Left ventricle myocardium superior (tissue), 1 donor: Measurements from ENCODE around the gene CNNM4. TPM values are rescaled to one million over a fixed set of nuclear protein-coding genes. Genes with fewer than 3 reads are reported as not detected.

Source experiments
- ATAC-seq: fragments of 200-7000 bp; cut with Tn5 transposase; one replicate; pipeline ENCODE4 v1.9.1; 2020; ENCODE audit warnings: mild to moderate bottlenecking, moderate library complexity
- DNase-seq: peaks from one replicate; pipeline ENCODE4 v3.0.0-alpha.2; 2020
- intact Hi-C: fragments of 100-400 bp; cut with micrococcal nuclease; formaldehyde crosslinking; loops from one replicate; pipeline ENCODE4 v1.11.0; 2022
- microRNA-seq: library from miRNA; unstranded; fragments of <30 nt; microRNA quantifications from one replicate; pipeline ENCODE4 v1.2.0, GENCODE V29; 2020; ENCODE audit warnings: borderline number of aligned reads
- total RNA-seq: library from RNA; stranded (reverse); fragmentation: NEBNext Ultra II Directional; extraction: Animal tissue kit (Norgen Biotek cat#: 25700); gene quantifications from one replicate; pipeline ENCODE4 v1.2.1, GENCODE V29; 2021
- donor health status: DM: no; HTN: yes; CAD: no; lungs with severe emphysema.

CNNM4 gene
- total RNA-seq, 1 donor from 2014 or later: 30.8 TPM

DNA sequence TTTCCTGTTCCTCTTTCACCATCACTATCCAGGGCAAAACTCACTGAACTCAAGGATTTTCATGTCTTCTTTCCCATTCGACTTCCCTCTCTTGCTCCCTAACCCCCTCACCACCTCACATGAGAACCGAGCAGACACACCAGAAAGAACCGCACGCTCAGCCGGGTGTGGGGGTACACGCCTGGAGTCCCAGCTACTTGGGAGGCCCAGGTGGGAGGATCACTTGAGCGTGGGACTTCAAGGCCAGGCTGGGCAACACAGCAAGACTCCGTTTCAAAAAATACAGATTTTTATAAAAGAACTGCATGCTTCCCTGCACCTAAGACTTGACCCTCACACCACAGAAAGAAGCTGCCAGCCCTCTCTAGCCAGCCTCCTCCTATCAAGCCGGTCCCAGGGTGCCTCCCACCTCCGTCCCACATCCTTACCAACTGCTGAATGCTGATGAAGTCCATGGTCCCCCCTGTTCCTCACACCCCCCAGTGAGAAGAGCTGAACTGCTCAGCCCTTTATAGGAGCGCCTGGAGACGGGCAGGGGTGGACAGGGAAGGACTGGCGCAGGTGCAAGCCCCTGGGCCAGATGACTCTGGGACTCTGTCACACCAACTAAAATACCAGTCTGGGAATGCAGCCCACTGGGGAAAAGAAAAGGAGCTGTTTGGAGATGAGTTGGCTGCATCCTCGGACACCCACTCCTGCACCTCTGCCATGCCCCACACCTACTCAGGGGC lies 83.0 kb downstream of the CNNM4 start, which contains the start of gene ANKRD23:
TSS of gene ANKRD23 (minus strand) at position 484 of the 731 bp plus-strand sequence. CDS start at position 455, 29 bp downstream.
- intact Hi-C loops: no loop called here
- ATAC-seq: peak; percentile 67
- no peak for DNase-seq

DNA sequence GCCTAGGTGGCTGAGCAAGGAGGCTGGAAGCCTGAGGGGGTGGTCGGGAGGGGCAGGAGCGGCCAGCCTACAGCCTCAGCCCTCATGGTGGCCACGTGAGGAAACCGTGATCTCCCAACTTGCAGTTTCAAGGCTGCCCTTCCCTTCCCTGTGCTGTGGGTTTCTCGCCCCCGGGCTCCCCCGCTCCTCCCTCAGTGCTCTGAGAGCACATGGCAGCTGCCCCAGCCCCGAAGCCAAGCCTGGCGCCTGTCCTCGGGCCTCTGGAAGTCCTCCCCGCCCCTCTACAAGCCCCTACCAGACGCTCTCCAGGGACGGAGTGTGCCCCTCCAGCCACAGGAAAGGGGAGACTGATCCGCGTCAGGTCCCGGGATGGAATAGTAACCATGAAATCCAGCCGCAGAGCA lies 83.7 kb downstream of the CNNM4 start:
- ATAC-seq: no peak
- DNase-seq: no peak
- intact Hi-C loops: no loop called here

DNA sequence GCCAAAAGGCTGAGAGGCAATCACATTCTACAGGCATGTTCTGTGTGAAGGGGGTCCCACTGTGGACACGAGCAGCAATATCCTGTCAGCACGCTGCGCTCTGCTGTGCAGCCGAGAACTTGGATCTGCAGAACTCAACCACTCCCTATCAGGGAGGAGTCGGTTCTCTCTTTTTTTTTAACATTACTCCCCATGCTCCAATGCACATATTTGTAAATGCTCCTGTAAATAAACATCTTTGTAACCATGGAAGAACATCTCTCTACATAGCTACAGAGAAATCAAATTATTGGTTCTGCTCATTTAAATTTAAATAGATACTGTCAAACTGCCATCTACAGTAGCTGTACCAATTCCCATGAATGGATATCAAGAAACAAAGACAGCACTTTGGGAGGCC lies 86.1 kb downstream of the CNNM4 start:
- DNase-seq: no peak
- ATAC-seq: no peak
- intact Hi-C loops: no loop called here

DNA sequence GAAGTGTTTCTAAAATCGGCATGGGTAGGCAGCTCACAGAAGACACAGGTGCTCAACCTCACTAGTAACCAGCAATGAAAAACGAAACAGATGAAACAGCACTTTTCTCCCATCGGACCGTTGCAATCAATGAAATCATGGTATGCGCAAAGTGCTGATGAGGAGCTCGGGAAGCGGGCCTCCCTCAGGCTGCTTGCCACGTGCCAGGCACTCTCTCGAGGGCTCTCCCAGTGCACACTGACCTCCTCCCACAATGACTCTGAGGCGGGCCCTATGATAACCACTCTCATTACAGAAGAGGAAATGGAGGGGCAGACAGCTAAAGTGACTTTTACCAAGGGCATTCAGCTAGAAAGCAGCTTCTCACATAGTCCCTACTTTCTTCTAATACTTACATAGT lies 86.9 kb downstream of the CNNM4 start:
- ATAC-seq (no peak), DNase-seq (no peak)
- intact Hi-C loops: no loop called here

DNA sequence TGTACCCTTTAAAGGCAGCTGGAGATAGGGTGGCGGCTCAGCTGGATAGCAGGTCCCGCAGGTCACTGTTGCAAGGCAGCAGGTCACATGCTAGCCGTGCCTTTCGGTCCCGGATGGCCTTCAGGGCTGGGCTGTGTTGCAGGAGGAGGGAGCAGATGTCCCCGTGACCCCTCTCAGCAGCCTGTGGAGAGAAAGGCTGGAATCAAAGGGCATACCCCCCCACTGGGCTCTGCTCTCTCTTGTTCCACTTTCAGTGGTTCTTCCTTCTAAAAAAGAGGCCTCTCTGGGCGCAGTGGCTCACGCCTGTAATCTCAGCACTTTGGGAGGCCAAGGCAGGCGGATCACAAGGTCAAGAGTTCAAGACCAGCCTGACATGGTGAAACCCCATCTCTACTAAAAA lies 87.6 kb downstream of the CNNM4 start:
- peak; percentile 11 for ATAC-seq
- no peak for DNase-seq
- intact Hi-C loops: no loop called here

DNA sequence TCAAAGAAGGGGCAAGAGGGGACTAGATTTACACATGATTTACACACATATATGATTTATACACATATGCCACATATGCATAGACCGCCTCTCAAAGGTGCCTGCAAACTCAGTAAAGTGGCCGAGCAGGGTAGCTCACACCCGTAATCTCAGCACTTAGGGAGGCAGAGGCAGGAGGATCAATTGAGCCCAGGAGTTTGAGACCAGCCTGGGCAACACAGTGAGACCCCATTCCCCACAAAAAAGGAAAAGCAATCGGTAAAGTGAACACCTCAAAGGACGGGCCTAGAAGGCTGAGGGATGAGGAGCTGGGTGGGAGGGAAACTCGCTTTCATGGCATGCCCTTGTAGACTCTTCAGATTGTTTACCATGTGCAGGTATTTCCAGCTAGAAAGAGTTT lies 92.0 kb downstream of the CNNM4 start:
- ATAC-seq (no peak), DNase-seq (no peak)
- intact Hi-C loops: no loop called here

DNA sequence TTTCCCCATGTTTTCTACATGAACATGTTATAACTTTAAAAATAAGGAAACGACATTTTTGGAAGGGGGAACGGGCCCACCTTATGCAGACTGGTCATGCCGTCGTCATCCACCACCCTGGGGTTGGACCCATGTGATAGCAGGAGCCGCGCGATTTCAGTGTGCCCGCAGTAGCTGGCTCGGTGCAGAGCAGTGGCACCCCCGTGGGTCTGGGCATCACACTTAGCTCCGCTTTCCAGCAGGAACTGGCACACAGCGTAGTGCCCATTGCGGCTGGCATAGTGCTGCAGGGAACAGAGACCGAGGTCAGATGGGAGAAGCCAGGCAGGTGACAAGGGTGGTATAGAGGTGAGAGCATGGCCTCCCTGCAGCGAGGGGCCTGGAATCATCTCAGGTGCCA lies 92.6 kb downstream of the CNNM4 start:
- intact Hi-C loops: no loop called here
- DNase-seq (no peak), ATAC-seq (no peak)

DNA sequence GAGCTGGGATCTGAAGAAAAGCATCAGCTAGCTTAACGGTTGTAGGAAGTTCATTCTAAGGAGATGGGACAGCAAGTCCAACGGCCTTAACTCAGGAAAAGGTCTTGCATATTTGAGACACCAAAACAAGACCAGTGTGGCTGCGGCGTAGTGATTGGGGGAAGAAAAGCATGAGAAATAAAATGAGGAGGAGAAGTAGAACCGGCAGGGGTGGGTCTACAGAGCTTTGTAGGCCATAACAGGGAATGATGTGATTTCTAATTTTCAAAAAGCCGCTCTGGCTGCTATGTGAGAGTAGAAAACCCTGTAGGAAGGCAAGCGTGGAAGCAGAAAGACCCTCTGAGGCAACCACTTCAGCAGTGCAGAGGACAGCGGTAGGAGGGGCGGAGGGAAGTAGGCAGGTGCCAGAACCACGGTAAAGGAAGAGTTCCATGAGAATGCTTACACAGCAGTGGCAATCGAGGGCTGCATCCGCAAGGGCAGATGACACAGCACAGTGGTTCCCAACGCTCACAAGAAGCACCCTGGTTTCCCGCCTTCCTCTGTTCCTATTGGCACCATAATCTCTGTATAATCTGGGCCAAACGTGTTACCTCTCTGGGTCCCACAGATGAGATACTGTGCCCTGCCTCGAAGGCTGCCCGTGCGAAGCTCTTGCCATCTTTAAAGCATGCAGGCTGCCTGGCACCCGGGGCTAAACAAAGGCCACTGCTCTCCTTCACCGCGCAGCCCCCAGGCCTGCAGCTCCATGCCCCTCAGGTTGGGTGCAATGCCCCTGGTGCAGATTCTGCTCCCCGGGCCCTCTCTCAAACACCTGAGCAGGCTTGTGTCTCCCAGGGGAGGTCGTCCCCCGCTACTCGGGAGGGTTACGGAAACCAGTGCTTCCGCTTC lies 96.3 kb downstream of the CNNM4 start:
- DNase-seq (no peak), ATAC-seq (peak; percentile 1)
- intact Hi-C loops: loop anchor here (5.0 kb wide), 1 partner anchor 95 kb away; no protein-coding TSS in a partner anchor

DNA sequence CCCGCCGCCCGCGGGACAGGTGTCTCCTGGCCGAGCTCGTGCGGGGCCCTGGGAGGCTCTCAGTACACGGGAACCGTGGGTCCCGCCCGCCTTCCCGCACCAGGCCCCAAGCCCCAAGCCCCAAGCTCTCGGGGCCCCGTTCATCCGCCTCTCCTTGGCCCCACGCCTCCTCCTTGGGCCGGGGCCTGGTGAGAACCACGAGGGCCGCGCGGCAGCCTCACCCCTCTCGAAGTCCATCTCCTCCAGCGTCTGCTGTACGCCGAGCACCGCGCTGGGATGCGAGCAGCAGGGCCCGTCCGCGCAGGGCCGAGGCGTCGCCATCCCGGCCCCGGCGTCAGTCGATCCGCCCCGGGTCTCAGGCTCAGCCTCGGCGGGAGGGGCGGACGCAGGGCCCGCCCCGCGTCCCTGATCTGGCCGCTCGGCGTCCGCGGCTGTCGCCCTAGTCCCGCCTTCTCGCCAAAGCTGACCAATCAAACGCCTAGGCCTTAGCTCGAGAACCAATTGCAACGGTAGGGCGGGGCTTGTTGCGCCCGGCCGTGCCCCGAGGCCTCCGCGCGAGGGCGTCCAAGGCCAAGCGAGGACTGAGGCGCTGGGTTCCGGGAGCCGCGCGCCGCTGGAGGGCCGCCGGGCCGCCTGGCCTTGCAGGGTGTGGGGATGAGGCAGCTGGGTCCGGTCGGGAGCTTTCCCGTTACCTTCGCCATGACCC lies 97.1 kb downstream of the CNNM4 start, which contains the start of gene ANKRD39:
TSS of gene ANKRD39 (minus strand) at position 350 of the 706 bp plus-strand sequence. CDS start at position 321, 29 bp downstream.
- intact Hi-C loops: loop anchor here (5.0 kb wide), 1 partner anchor 94 kb away; no protein-coding TSS in a partner anchor
- DNase-seq (peak; percentile 99), ATAC-seq (peak; percentile 95)

DNA sequence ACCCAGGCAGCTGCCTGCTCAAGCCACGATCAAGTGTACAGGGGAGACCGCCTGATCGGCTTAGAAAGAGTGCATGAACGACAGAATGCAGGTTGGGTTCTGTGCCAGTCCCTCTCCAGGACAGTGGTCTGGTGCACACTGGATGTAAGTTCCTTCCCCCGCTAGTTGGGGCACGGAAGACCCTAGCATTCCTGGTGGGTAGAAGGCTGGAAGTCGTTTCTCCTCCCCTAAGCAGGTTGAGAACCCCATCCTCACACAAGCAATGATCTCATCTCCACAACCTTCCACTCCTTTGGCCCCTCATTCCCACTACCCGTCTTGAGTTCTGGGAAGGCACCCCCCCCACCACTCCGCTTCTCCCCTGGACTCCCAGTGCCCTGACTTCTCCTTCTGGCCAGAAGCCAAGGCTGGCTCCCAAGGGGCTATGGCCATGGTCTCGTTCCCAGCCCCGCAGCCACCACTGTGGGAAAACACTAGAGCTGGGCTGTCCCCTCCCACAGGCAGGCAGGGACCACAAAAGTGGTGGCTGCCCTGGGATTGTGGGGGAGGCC lies 98.5 kb downstream of the CNNM4 start:
- ATAC-seq (peak; percentile 1), DNase-seq (peak; percentile 81)
- intact Hi-C loops: loop anchor here (5.0 kb wide), 1 partner anchor 93 kb away; no protein-coding TSS in a partner anchor

DNA sequence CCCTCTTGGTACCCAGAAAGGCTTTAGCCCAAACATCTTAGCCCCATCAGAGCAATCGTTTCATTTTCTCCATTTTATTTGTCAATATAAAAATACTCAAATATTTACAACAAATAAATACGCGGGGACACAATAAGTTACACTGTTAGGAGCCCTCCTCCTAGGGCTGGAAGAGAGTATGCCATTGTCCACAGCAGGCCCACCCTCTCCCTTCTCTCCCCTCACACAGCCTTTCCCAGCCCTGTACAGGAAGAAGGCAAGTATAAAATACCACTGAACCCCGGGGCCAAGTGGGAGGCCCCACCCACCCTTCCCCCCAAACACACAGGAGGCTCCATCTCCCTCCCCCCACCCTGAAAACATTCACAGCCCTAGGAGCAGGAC lies 99.0 kb downstream of the CNNM4 start:
- ATAC-seq (no peak), DNase-seq (no peak)
- intact Hi-C loops: loop anchor here (5.0 kb wide), 1 partner anchor 93 kb away; no protein-coding TSS in a partner anchor

DNA sequence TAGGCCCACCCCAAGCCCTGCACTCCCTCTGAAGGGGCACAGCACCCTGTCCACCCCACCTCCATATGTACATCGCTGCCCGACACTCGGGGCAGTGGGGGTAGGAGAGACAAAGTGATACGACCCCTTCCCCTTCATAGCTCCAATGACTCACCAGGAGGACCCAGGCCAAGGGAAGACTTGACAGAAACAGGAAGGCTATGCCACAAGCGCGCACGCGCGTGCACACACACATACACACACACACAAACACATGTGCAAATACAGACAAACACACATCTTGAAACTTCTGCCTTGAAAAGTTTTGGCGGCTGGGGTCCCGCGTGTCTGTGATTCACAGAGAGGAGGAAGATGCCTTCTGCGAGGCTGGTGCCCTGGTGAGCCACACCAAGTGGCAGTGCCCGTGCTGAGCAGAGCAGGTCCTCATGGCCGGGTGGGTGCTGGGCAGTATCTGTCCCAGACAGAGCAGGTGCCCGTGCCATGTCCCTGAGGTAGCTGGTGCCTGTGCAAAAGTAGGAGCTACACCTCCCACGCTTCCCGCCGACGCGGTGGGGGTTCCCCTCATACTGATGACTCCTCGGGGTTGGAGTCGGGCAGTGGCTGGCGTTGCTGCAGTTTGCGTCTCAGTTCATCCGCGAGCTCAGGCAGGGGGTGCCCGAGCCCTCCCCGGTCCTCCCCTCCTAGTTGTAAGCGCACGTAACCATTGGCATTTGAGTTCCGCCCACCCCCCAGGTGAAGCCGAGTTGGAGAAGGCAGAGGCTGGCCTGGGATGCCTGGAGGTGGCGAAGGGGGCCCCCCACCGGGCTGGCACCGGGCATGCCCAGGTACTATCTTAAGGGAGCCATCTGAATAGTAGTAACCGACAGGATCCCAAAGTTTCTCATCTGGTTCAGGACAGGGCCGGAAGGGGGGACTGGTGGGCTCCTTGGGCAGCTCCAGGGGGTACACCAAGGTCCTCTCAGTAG lies 99.6 kb downstream of the CNNM4 start:
- ATAC-seq (no peak), DNase-seq (no peak)
- intact Hi-C loops: no loop called here

DNA sequence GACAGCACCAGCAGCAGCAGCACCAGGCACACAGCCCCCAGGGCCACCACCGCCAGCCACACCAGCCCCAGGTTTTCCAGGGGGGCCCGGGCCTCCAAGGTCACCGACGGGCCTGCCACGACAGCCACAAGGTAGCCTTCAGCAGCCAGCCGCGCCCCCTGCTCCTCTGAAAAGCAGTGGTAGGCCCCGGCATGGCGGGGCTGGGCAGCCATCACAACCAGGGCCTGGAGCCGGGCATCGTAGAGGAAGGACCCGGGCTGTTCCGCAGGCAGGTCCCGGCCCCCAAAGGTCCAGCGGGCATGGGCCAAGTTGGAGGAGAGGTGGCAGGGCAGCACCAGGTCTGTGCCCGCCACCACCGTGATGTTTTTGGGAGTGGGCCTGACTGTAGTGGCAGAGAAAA lies 100.4 kb downstream of the CNNM4 start:
- no peak for ATAC-seq
- intact Hi-C loops: no loop called here

More for the DNA sequence above, 100.4 kb downstream of the CNNM4 start:
- DNase-seq: no peak

Small RNAs within 50 kb of the gene (microRNA-seq; reads per million reads assigned to microRNA genes)
- gene MIR3127: not detected

Other genes with a start within 250 kb of the CNNM4 start
- 6.9 TPM for gene ARID5A, start 224.2 kb upstream of the CNNM4 start, total RNA-seq
- gene KANSL3, start 122.6 kb upstream of the CNNM4 start, total RNA-seq: 30.9 TPM
- not detected for gene FER1L5, start 118.1 kb upstream of the CNNM4 start, total RNA-seq
- gene LMAN2L, start 20.8 kb upstream of the CNNM4 start, total RNA-seq: 25.5 TPM
- 16.8 TPM for gene CNNM3, start 55.4 kb downstream of the CNNM4 start, total RNA-seq
- gene ANKRD23, start 83.1 kb downstream of the CNNM4 start, total RNA-seq: 5.5 TPM
- 16.1 TPM for gene ANKRD39, start 97.1 kb downstream of the CNNM4 start, total RNA-seq
- gene SEMA4C, start 109.2 kb downstream of the CNNM4 start, total RNA-seq: 17.0 TPM
- not detected for gene FAM178B, start 225.7 kb downstream of the CNNM4 start, total RNA-seq